ENCODE measurements around the gene MSI2. TPM values are rescaled to one million over a fixed set of nuclear protein-coding genes. Genes with fewer than 3 reads are reported as not detected.

Gene MSI2
- total and polyA plus RNA-seq, 2 donors (not counting 1 experiment from before 2014, with no cell fraction given), result 16.1 to 196 TPM

DNA sequence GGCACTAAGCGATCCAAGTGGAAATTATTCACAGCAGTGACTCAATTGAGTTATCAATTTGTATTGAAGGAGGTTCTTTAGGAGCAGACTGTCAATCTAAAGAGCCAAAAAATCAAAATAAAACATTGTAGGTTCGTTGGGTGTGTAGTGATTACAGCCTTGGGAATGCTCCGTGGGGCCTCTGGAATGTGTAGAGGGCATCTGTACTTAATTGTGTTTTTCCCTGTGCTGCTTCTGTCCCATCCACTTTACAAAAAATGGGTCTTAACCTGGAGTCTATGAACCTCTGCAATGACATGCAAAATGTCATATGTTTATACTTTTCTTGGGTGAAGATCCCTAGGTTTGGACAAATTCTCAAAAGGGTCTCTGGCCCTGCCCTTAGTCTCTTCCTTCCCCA is 273.7 kb downstream of the MSI2 start:
- Mint-ChIP-seq H3K27ac (no peak overlapping the region), H3K9me3 (ENCODE audit: insufficient read depth) (no peaks in the 10 kb centered on the region), H3K4me3 (no peak overlapping the region), H3K4me1 (peaks cover 34% of the 10 kb centered on the region), H3K27me3 (no peaks in the 10 kb centered on the region)
- no peak overlapping the region for H3K4me3 ChIP-seq (ENCODE audit: control extremely low read depth in 1 of 5, extremely low read depth in 1 of 5, insufficient read depth in 1 of 5, low read depth in 2 of 5, low read length in 4 of 5)
- H3K27ac ChIP-seq (ENCODE audit: low read length in 2 of 2), result no peak overlapping the region
- H3K27me3 ChIP-seq (replicated peaks in 1 of 4; ENCODE audit: control extremely low read depth in 1 of 4, control insufficient read depth in 3 of 4, insufficient read depth in 4 of 4, low read length in 3 of 4), result no peaks in the 10 kb centered on the region
- TF ChIP-seq, protein P1, sequence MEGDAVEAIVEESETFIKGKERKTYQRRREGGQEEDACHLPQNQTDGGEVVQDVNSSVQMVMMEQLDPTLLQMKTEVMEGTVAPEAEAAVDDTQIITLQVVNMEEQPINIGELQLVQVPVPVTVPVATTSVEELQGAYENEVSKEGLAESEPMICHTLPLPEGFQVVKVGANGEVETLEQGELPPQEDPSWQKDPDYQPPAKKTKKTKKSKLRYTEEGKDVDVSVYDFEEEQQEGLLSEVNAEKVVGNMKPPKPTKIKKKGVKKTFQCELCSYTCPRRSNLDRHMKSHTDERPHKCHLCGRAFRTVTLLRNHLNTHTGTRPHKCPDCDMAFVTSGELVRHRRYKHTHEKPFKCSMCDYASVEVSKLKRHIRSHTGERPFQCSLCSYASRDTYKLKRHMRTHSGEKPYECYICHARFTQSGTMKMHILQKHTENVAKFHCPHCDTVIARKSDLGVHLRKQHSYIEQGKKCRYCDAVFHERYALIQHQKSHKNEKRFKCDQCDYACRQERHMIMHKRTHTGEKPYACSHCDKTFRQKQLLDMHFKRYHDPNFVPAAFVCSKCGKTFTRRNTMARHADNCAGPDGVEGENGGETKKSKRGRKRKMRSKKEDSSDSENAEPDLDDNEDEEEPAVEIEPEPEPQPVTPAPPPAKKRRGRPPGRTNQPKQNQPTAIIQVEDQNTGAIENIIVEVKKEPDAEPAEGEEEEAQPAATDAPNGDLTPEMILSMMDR (IDR thresholded peaks at IDR 0.05), result no peak
- no peak for TF ChIP-seq EZH2 (IDR thresholded peaks at IDR 0.05; ENCODE audit: borderline replicate concordance, insufficient read depth, low read depth, low read length, poor library complexity, severe bottlenecking)
- POLR2A ChIA-PET, result no interaction called here
- H3K79me2 ChIP-seq (ENCODE audit: control insufficient read depth, insufficient read depth, low read length), result peaks cover 40% of the 10 kb centered on the region
- no peak overlapping the region for H3K9ac ChIP-seq (ENCODE audit: low read length)
- CTCF ChIA-PET, result no interaction called here
- intact Hi-C loops (cut with micrococcal nuclease), result no loop called here
- DNase-seq (no peak), ATAC-seq (ENCODE audit: low read depth) (no peak)
- peaks cover 0 to 2% of the 10 kb centered on the region in 2 experiments for H3K36me3 ChIP-seq (replicated peaks in 1 of 2; ENCODE audit: control extremely low read depth in 1 of 2, control insufficient read depth in 1 of 2, extremely low read depth in 1 of 2, insufficient read depth in 2 of 2, low read length in 1 of 2)
- H3K9me3 ChIP-seq (ENCODE audit: control extremely low read depth in 1 of 3, control insufficient read depth in 2 of 3, insufficient read depth in 1 of 3, low read length in 2 of 3), result no peaks in the 10 kb centered on the region
- no peak overlapping the region for H3K4me2 ChIP-seq (replicated peaks; ENCODE audit: low read depth, low read length, poor library complexity, severe bottlenecking)
- H3K4me1 ChIP-seq (ENCODE audit: control insufficient read depth in 2 of 2, insufficient read depth in 2 of 2, low read length in 2 of 2), result peaks cover 29 to 43% of the 10 kb centered on the region in 2 donors
- no peak overlapping the region for H2AFZ ChIP-seq (ENCODE audit: insufficient read depth, low read depth, low read length, poor library complexity, severe bottlenecking)
- no CpG with 5 or more reads among the region's 3 CpGs for WGBS (ENCODE audit: insufficient coverage)
- H4K20me1 ChIP-seq (ENCODE audit: control insufficient read depth, insufficient read depth, low read length, poor library complexity, severe bottlenecking), result peaks cover 6% of the 10 kb centered on the region

DNA sequence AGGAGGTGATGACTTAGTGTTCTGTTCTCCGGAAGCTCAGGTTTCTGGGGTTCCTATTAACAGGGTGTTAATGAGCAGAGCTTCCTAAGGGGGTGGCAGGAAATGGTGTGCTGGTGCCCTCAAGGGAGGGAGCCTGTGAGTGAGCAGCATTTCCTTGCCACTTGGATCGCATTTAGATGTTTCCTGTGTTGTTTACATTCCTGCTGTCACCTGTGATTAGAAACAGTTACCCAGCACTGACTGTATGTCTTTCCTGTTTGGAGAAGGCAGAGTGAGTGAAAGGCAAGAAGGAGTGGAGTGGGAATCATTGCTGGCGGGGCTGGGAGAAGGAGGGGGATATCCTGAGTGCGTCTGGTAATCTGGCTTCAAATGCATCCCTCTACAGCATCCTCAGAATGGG is 274.2 kb downstream of the MSI2 start:
- H3K4me1 Mint-ChIP-seq, result peaks cover 29% of the 10 kb centered on the region
- intact Hi-C loops (cut with micrococcal nuclease), result no loop called here
- Histone ChIP-seq H3K79me2 (ENCODE audit: control insufficient read depth, insufficient read depth, low read length) (peaks cover 37% of the 10 kb centered on the region), H3K27me3 (replicated peaks in 1 of 4; ENCODE audit: control extremely low read depth in 1 of 4, control insufficient read depth in 3 of 4, insufficient read depth in 4 of 4, low read length in 3 of 4) (no peaks in the 10 kb centered on the region), H3K4me1 (ENCODE audit: control insufficient read depth in 2 of 2, insufficient read depth in 2 of 2, low read length in 2 of 2) (peaks cover 24 to 38% of the 10 kb centered on the region in 2 donors), H3K4me2 (replicated peaks; ENCODE audit: low read depth, low read length, poor library complexity, severe bottlenecking) (no peak overlapping the region), H3K36me3 (replicated peaks in 1 of 2; ENCODE audit: control extremely low read depth in 1 of 2, control insufficient read depth in 1 of 2, extremely low read depth in 1 of 2, insufficient read depth in 2 of 2, low read length in 1 of 2) (peaks cover 0 to 2% of the 10 kb centered on the region in 2 experiments), H3K27ac (ENCODE audit: low read length in 2 of 2) (no peak overlapping the region), H3K9ac (ENCODE audit: low read length) (no peak overlapping the region), H3K4me3 (ENCODE audit: control extremely low read depth in 1 of 5, extremely low read depth in 1 of 5, insufficient read depth in 1 of 5, low read depth in 2 of 5, low read length in 4 of 5) (no peak overlapping the region), H3K9me3 (ENCODE audit: control extremely low read depth in 1 of 3, control insufficient read depth in 2 of 3, insufficient read depth in 1 of 3, low read length in 2 of 3) (no peaks in the 10 kb centered on the region), H4K20me1 (ENCODE audit: control insufficient read depth, insufficient read depth, low read length, poor library complexity, severe bottlenecking) (peaks cover 6% of the 10 kb centered on the region), H2AFZ (ENCODE audit: insufficient read depth, low read depth, low read length, poor library complexity, severe bottlenecking) (no peak overlapping the region)
- no peak for DNase-seq
- no peak for TF ChIP-seq EZH2 (IDR thresholded peaks at IDR 0.05; ENCODE audit: borderline replicate concordance, insufficient read depth, low read depth, low read length, poor library complexity, severe bottlenecking)
- TF ChIP-seq, protein P1 (IDR thresholded peaks at IDR 0.05), result no peak
- ChIA-PET CTCF (no interaction called here), POLR2A (no interaction called here)
- 43% methylated on average over 4 of the region's 4 CpGs for WGBS (ENCODE audit: insufficient coverage)
- no peak overlapping the region for H3K27ac Mint-ChIP-seq
- no peak overlapping the region for H3K4me3 Mint-ChIP-seq
- H3K27me3 Mint-ChIP-seq, result no peaks in the 10 kb centered on the region
- no peak for ATAC-seq (ENCODE audit: low read depth)
- no peaks in the 10 kb centered on the region for H3K9me3 Mint-ChIP-seq (ENCODE audit: insufficient read depth)

Measured in B cell (primary cell).